ENCODE results near the gene FRAT2. TPM values are rescaled to one million over a fixed set of nuclear protein-coding genes. Genes with fewer than 3 reads are reported as not detected.
"Not testable (repeated sequence)": the region's sequence is repeated elsewhere in the genome, so short reads cannot be mapped to it uniquely, and the experiment has no call there.

FRAT2 gene
- total RNA-seq, 3 donors from 2014 or later, result 12.2 to 24.1 (median 15.4) TPM

GRCh38 chr10:97291357-97292096 lies 43.0 kb downstream of the FRAT2 start:
- intact Hi-C loops (cut with DNase I; ENCODE audit: low total_unique reads), result loop anchor here (5.0 kb wide), 1 partner anchor 151 kb away; no protein-coding TSS in a partner anchor

GRCh38 chr10:97290576-97291356 lies 43.8 kb downstream of the FRAT2 start:
- H3K27me3 ChIP-seq; DNase-seq (ENCODE audit: low spot score in 2 of 2); H3K4me1 ChIP-seq; H3K36me3 ChIP-seq; H3K9me3 ChIP-seq: not testable (repeated sequence)
- H3K4me3 ChIP-seq, result peak overlapping the region in 1 of 3 donors; percentile 83
- intact Hi-C loops (cut with DNase I; ENCODE audit: low total_unique reads), result loop anchor here (5.0 kb wide), 1 partner anchor 152 kb away; no protein-coding TSS in a partner anchor
- peak overlapping the region in 1 of 2 donors; percentile 96 for H3K27ac ChIP-seq

More at GRCh38 chr10:97291357-97292096, 43.0 kb downstream of the FRAT2 start:
- Histone ChIP-seq H3K27me3 (no peaks in the 10 kb centered on the region), H3K36me3 (no peaks in the 10 kb centered on the region), H3K4me1 (no peaks in the 10 kb centered on the region), H3K9me3 (no peaks in the 10 kb centered on the region), H3K4me3 (peak overlapping the region; percentile 83 to 95 (median 90)), H3K27ac (peak overlapping the region; percentile 96)
- no peak for TF ChIP-seq POLR2A (IDR thresholded peaks at IDR 0.05)
- TF ChIP-seq, protein P1, sequence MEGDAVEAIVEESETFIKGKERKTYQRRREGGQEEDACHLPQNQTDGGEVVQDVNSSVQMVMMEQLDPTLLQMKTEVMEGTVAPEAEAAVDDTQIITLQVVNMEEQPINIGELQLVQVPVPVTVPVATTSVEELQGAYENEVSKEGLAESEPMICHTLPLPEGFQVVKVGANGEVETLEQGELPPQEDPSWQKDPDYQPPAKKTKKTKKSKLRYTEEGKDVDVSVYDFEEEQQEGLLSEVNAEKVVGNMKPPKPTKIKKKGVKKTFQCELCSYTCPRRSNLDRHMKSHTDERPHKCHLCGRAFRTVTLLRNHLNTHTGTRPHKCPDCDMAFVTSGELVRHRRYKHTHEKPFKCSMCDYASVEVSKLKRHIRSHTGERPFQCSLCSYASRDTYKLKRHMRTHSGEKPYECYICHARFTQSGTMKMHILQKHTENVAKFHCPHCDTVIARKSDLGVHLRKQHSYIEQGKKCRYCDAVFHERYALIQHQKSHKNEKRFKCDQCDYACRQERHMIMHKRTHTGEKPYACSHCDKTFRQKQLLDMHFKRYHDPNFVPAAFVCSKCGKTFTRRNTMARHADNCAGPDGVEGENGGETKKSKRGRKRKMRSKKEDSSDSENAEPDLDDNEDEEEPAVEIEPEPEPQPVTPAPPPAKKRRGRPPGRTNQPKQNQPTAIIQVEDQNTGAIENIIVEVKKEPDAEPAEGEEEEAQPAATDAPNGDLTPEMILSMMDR (IDR thresholded peaks at IDR 0.05), result no peak
- TF ChIP-seq POLR2AphosphoS5 (IDR thresholded peaks at IDR 0.05), result no peak
- no peak for DNase-seq (ENCODE audit: low spot score in 2 of 2)

GRCh38 chr10:97290076-97290475 lies 44.5 kb downstream of the FRAT2 start:
- not testable (repeated sequence) for H3K36me3 ChIP-seq; DNase-seq (ENCODE audit: low spot score in 2 of 2); H3K9me3 ChIP-seq; H3K4me1 ChIP-seq; H3K27me3 ChIP-seq; H3K27ac ChIP-seq; H3K4me3 ChIP-seq
- intact Hi-C loops (cut with DNase I; ENCODE audit: low total_unique reads), result loop anchor here (5.0 kb wide), 1 partner anchor 152 kb away; no protein-coding TSS in a partner anchor

Other genes with a start within 250 kb of the FRAT2 start
- gene SLIT1, start 148.8 kb downstream of the FRAT2 start, total RNA-seq, result under 1 TPM; under 0.01 to 0.44 (median 0.16) TPM
- gene ARHGAP19, start 42.1 kb downstream of the FRAT2 start, total RNA-seq, result 10 to 100 TPM in 2 of 3 donors, 1 to 10 TPM in 1; 6.4 to 34.4 (median 14.4) TPM
- gene FRAT1, start 15.5 kb downstream of the FRAT2 start, total RNA-seq, result 10 to 100 TPM in 1 of 3 donors, 1 to 10 TPM in 2; 3.6 to 11.6 (median 9.8) TPM
- gene RRP12, start 66.6 kb upstream of the FRAT2 start, total RNA-seq, result 10 to 100 TPM in 2 of 3 donors, 1 to 10 TPM in 1; 7.7 to 17.7 (median 15.7) TPM
- 100 to 1,000 TPM; 162 to 182 (median 171) TPM for gene PGAM1, start 91.5 kb upstream of the FRAT2 start, total RNA-seq
- gene EXOSC1, start 111.3 kb upstream of the FRAT2 start, total RNA-seq, result 10 to 100 TPM; 27.7 to 37.9 (median 36.7) TPM
- 10 to 100 TPM; 21.6 to 53.1 (median 44.6) TPM for gene ZDHHC16, start 111.4 kb upstream of the FRAT2 start, total RNA-seq
- gene MMS19, start 163.7 kb upstream of the FRAT2 start, total RNA-seq, result 100 to 1,000 TPM in 1 of 3 donors, 10 to 100 TPM in 2; 73.0 to 109 (median 78.7) TPM
- gene UBTD1, start 164.2 kb upstream of the FRAT2 start, total RNA-seq, result 10 to 100 TPM in 2 of 3 donors, 1 to 10 TPM in 1; 9.9 to 14.7 (median 12.4) TPM
- not detected for gene ANKRD2, start 238.1 kb upstream of the FRAT2 start, total RNA-seq
- 10 to 100 TPM in 1 of 3 donors, 1 to 10 TPM in 2; 1.9 to 11.0 (median 2.3) TPM for gene HOGA1, start 249.7 kb upstream of the FRAT2 start, total RNA-seq

Measured in breast epithelium (tissue), 4 donors.